ENCODE measurements around the gene KPNA3. TPM values are rescaled to one million over a fixed set of nuclear protein-coding genes. Genes with fewer than 3 reads are reported as not detected.

The KPNA3 gene
- total RNA-seq, 1 experiment from 2014 or later, result 49.7 TPM

DNA sequence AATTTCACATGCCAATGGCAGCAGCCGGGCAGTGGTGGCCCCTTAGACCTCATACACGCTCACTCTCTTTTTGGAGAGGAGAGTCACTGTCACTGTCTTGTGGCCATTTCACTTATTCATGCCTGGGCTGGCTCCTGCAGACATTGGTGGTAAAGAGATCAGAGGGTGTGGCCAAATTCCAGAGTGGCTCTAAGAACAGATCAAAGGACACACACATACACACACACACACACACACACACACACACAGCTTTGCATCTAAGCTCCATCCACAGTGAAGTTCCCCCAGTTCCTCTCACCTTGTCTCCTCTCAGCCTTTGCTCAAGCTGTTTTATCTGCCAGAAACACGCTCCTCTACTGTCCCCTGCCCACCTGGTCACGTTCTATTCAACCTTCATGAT is 46.5 kb upstream of the KPNA3 start:
- no peaks in the 10 kb centered on the region; the same call in 1 of the 2 replicates for H3K4me1 ChIP-seq (ENCODE audit: insufficient read depth, low read length)
- H3K23ac ChIP-seq (ENCODE audit: insufficient read length, low read depth, low read length), result no peak overlapping the region
- H3K23me2 ChIP-seq (ENCODE audit: insufficient read length, low read depth, low read length, poor library complexity, severe bottlenecking), result no peaks in the 10 kb centered on the region
- no peak overlapping the region for H2BK20ac ChIP-seq (ENCODE audit: low read depth, low read length, poor library complexity, severe bottlenecking)
- no peak overlapping the region for H3K9ac ChIP-seq (ENCODE audit: extremely low read depth, insufficient read length, low read length)
- Mint-ChIP-seq H3K27me3 (ENCODE audit: low read depth) (no peaks in the 10 kb centered on the region; the same call in 1 of the 2 replicates), H3K9me3 (no peaks in the 10 kb centered on the region; a peak in 2 of 5 replicates), H3K4me3 (no peak overlapping the region), H3K27ac (peak overlapping the region in 1 of 3 experiments; percentile 13; a peak in 1 of 7 replicates), H3K4me1 (peaks cover 43 to 49% of the 10 kb centered on the region in 2 experiments), H3K36me3 (ENCODE audit: insufficient read depth in 1 of 3, low read depth in 3 of 3) (no peaks in the 10 kb centered on the region)
- H3K27me3 ChIP-seq (ENCODE audit: insufficient read depth, low read length), result no peaks in the 10 kb centered on the region
- H3K4me2 ChIP-seq (ENCODE audit: insufficient read depth, insufficient read length, low read length), result no peak overlapping the region
- TF ChIP-seq, protein P1, sequence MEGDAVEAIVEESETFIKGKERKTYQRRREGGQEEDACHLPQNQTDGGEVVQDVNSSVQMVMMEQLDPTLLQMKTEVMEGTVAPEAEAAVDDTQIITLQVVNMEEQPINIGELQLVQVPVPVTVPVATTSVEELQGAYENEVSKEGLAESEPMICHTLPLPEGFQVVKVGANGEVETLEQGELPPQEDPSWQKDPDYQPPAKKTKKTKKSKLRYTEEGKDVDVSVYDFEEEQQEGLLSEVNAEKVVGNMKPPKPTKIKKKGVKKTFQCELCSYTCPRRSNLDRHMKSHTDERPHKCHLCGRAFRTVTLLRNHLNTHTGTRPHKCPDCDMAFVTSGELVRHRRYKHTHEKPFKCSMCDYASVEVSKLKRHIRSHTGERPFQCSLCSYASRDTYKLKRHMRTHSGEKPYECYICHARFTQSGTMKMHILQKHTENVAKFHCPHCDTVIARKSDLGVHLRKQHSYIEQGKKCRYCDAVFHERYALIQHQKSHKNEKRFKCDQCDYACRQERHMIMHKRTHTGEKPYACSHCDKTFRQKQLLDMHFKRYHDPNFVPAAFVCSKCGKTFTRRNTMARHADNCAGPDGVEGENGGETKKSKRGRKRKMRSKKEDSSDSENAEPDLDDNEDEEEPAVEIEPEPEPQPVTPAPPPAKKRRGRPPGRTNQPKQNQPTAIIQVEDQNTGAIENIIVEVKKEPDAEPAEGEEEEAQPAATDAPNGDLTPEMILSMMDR (conservative IDR thresholded peaks at IDR 0.05), result no peak
- H3K14ac ChIP-seq (ENCODE audit: insufficient read depth, low read length), result no peak overlapping the region
- H3T11ph ChIP-seq (ENCODE audit: low read length), result no peak overlapping the region
- no peak overlapping the region for H2BK12ac ChIP-seq (ENCODE audit: insufficient read length, low read depth, low read length)
- H2BK5ac ChIP-seq (ENCODE audit: insufficient read length, low read length), result no peak overlapping the region
- H3K27ac ChIP-seq (ENCODE audit: insufficient read length, low read depth, low read length), result no peak overlapping the region
- no peak overlapping the region for H2AK5ac ChIP-seq (ENCODE audit: insufficient read length, low read length)
- no peak overlapping the region for H2BK15ac ChIP-seq (ENCODE audit: low read depth, low read length)
- H3K18ac ChIP-seq (ENCODE audit: insufficient read length, low read depth, low read length), result no peak overlapping the region
- no peak overlapping the region for H4K5ac ChIP-seq (ENCODE audit: insufficient read length, low read depth, low read length)
- no peaks in the 10 kb centered on the region for H3K9me3 ChIP-seq (ENCODE audit: control insufficient read depth, low read depth, low read length)
- no peak overlapping the region for H2BK120ac ChIP-seq (ENCODE audit: low read depth, low read length, poor library complexity, severe bottlenecking)
- WGBS (ENCODE audit: extremely low coverage, insufficient read length, low lambda C conversion rate), result no CpG with 5 or more reads among the region's 4 CpGs
- no peak overlapping the region for H4K91ac ChIP-seq (ENCODE audit: insufficient read length, low read depth, low read length)
- no peak for DNase-seq
- H4K8ac ChIP-seq (replicated peaks; ENCODE audit: insufficient read length, low read depth, low read length), result no peak overlapping the region
- no peaks in the 10 kb centered on the region for H4K20me1 ChIP-seq (ENCODE audit: control insufficient read depth, insufficient read depth, insufficient read length)
- no peak overlapping the region for H3K56ac ChIP-seq (ENCODE audit: insufficient read length, low read depth, low read length)
- no peaks in the 10 kb centered on the region for H3K79me2 ChIP-seq (ENCODE audit: insufficient read depth, low read length)
- H2AFZ ChIP-seq (ENCODE audit: low read length), result no peak overlapping the region
- no peaks in the 10 kb centered on the region for H3K79me1 ChIP-seq (ENCODE audit: insufficient read depth, low read depth, low read length, poor library complexity, severe bottlenecking)
- no peak overlapping the region for H3K4ac ChIP-seq (ENCODE audit: low read depth, low read length)
